Hepatocyte (in vitro differentiated cells): ENCODE data around the gene NDUFAF7.

Source experiments
- CTCF ChIP-seq: fragments of 200-600 bp; sonication (generic); IDR thresholded peaks from 2 replicates; pipeline ENCODE4 v1.5.1; 2016; ENCODE audit warnings: antibody characterized with exemption, mild to moderate bottlenecking; ENCODE audit not compliant: poor library complexity
- EZH2 ChIP-seq: fragments of 200-600 bp; sonication (generic); IDR thresholded peaks from 2 replicates; pipeline ENCODE4 v1.6.1; 2016; ENCODE audit warnings: antibody characterized with exemption, mild to moderate bottlenecking, borderline replicate concordance
- EZH2phosphoT487 ChIP-seq: fragments of 200-600 bp; sonication (generic); IDR thresholded peaks from one replicate; pipeline ENCODE4 v1.6.1; 2018; ENCODE audit warnings: antibody characterized with exemption, mild to moderate bottlenecking, low read depth, moderate library complexity; ENCODE audit not compliant: unreplicated experiment, severe bottlenecking

- TF ChIP-seq CTCF (no peak), EZH2phosphoT487 (no peak), EZH2 (no peak)
These were observed 32.8 kb upstream of the NDUFAF7 start for GRCh38 chr2:37198681-37199065.
